GM21825 (cell line): ENCODE measurements around the gene SKP2.
"Not testable (repeated sequence)": the region's sequence is repeated elsewhere in the genome, so short reads cannot be mapped to it uniquely, and the experiment has no call there.

ENCODE experiments used
- ATAC-seq: cut with Tn5 transposase; IDR thresholded peaks from one replicate; pipeline ENCODE4 v1.9.1; 2021; ENCODE audit warnings: mild to moderate bottlenecking, moderate library complexity; ENCODE audit not compliant: unreplicated experiment

The SKP2 gene

DNA sequence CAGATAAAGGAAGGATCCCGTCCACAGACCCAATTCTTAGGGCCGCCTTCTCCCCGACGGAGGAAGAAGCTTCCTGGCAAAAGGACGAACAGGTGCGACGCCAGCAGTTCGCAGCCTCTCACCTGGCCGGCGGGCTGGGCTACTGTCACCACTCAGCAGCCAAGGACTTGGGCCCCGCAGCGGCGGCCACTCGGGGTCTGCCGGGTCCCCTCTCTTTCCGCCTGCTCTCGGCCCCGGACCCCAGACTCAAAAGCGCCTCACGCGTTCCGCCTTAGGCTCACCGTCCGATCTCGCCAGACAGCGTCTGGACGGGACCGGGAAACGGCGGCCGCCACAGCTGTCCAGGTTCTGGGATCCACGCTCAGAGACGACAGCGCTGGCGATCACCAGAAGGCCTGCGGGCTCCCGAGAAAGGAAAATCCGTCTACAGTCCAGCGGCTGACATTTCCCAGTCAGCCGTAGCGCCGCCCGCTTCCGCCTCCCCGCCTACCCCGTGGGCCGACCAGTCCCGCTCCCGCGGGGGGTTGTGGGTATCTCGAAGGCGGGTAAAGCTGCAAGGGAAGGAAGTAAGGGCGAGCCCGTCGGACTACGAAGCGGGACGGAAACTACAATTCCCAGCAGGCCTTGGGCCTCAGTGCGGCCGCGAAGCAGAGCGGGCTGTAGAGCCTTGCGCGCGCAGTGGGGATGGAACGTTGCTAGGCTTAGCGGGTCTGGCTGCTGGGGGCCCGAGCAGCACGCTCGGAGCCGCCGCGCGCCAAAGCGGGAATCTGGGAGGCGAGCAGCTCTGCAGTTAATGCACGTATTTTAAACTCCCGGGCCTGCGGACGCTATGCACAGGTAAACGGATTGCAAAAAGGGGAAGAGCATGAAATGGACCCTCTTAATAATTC lies at the start of gene SKP2, which contains the start of gene LMBRD2:
Gene SKP2 (plus strand): TSS at position 678 of the 890 bp plus-strand sequence. CDS start 152 bp downstream, at position 830.
Gene LMBRD2 (minus strand): TSS at position 454 of the 890 bp plus-strand sequence. CDS start 8,538 bp downstream, outside the sequence.
- peak; percentile 98 for ATAC-seq

DNA sequence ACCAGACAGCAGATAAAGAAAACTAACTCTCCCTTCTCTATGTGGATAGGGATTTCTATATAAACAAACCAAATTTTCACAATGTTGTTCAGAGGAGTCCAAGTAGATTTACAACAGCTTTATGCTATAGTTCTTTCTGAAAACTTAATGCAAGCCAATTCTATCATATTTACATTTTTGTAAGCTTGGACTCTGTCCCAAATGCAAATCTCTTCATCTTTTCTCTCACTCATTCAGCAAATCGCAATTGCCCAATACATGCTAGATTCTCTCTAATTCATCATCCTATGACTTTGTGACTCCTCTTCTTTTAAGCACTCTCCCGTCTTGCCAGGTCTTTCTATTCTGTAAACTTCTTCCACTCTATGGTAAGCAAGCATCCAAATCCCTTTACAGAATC lies 46.1 kb upstream of the SKP2 start:
- no peak for ATAC-seq

DNA sequence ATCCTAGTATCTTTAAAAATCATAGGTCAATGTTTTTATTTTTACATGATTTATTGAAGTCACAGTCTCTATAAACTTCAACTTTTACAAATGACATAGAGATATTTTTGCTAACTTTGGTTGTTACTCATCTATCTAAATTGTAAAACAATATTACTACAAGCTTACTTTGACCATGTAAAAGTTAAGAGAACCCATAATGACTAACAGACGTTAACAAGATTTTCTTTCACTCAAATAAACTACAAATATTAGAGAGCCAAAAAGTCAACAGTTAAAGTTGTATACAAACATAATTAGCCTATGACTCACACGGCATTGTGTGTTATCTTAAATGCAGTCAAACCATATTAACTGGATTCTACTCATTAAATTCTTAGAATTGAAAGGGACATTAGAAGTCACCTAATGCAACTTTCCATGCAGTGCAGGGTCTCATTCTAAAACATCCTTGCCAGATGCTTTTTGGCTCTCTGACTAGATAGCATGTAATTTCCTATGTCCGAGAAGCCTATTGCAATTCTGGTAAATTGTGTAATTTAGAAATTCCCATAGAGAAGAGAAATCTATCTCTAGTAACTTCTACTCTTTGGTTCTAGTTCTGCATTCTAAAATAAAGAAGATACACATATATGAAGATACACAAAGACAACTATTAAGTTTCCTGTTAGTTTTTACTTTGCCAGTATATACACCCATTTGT lies 43.0 kb upstream of the SKP2 start:
- no peak for ATAC-seq

DNA sequence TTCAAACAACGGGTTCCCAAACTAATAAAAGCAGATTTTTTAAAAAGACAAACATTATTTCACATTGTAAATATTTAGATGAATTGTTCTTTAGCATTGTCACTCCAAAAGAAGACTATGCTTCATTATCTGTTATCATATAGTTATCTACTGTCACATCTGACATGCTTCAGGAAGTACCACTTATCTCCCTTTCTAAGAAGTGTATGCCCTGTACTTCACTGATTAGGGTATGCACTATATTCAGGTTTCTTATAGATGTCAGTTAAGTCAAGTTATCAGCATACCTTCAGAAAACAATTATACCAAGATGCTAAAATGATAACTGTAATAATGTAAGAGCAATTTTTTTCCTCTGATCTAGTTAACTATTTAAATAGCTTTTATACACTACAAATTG lies 40.7 kb upstream of the SKP2 start:
- ATAC-seq = no peak

DNA sequence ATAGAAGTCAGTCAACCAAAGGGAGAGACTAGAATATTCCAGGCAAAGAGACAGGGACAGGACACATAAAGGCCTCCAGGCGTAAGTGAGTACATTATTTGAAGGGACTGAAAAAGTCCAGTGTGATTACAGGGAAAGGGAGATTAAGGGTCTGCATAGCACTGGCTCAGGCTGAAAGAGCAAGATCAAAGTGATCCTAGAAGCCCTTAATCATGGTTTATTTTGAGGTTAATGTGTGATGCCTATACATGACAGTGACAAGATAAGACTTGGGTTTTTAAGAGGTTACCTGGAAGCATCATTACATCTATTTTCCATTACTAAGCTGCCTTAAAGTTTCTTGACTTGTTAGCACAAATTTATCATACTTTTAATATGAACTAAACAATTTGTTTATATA lies 26.0 kb upstream of the SKP2 start:
- ATAC-seq = no peak

DNA sequence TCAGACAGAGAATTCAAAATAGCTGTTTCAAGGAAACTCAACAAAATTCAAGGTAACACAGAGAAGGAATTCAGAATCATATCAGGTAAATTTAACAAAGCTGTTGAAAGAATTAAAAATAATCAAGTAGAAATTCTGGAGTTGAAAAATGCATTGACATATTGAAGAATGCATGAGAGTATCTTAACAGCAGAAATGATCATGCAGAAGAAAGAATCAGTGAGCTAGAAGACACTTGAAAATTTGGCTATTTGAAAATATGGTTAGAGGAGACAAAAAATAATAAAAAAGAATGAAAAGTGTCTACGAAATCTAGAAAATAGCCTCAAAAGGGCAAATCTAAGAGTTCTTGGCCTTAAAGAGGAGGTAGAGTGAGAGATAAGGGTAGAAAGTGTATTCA lies 23.1 kb upstream of the SKP2 start:
- ATAC-seq = no peak

DNA sequence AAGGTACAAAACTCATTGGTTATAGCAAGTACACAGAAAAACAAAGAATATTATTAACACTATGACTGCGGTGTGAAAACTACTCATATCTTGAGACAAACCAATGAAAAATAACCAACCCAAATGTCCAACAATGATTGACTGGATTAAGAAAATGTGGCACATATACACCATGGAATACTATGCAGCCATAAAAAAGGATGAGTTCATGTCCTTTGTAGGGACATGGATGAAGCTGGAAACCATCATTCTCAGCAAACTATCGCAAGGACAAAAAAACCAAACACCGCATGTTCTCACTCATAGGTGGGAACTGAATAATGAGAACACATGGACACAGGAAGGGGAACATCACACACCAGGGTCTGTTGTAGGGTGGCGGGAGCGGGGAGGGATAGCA lies 22.2 kb upstream of the SKP2 start:
- not testable (repeated sequence) for ATAC-seq

DNA sequence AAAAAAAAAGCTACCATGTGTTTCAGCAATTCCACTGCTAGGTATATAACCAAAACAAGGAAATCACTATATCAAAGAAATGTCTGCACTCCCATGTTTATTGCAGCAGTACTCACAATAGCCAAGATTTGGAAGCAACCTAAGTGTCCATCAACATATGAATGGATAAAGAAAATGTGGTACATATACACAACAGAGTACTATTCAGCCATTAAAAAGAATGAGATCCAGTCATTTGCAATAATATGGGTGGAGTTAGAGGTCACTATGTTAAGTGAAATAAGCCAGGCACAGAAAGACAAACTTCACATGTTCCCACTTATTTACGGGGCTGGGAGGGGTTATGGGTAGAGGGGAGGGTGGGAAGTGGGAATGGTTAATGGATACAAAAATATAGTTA lies 18.9 kb upstream of the SKP2 start:
- not testable (repeated sequence) for ATAC-seq

DNA sequence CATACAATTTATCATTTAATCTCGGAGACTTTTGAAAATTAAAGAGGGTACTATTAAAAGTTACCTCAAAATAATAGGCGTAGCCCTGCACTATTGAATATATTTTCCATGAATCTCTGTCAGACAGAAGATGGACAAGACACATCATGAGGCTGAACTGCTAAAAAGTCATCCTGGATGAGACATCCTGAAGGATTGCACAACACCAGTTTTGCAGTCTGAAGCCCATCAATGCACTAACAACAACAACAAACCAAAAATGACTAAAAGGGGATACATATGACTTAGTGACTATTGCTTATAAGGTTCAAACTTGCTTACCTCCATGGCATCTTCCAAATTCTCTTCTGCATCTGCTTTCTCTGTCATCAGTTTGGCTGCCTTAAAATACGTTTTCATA lies 15.9 kb upstream of the SKP2 start:
- no peak for ATAC-seq

DNA sequence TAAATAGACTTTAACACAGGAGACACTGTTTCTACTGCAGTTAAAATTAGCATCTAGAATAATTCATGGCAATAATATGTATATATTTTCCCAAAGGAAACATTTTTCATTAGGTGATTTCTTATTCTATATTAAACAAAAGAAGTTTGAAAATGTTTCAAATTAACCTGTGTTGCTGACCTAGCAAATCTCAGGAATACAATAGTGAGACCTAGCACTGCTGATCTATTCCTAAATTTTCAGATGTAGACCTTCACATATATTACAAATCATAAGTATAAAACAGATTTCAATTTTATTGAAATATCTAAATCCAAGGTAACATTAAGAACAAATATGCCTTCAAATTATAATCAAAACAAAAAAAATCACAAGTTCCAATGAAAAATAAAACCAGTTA lies 15.3 kb upstream of the SKP2 start:
- no peak for ATAC-seq

DNA sequence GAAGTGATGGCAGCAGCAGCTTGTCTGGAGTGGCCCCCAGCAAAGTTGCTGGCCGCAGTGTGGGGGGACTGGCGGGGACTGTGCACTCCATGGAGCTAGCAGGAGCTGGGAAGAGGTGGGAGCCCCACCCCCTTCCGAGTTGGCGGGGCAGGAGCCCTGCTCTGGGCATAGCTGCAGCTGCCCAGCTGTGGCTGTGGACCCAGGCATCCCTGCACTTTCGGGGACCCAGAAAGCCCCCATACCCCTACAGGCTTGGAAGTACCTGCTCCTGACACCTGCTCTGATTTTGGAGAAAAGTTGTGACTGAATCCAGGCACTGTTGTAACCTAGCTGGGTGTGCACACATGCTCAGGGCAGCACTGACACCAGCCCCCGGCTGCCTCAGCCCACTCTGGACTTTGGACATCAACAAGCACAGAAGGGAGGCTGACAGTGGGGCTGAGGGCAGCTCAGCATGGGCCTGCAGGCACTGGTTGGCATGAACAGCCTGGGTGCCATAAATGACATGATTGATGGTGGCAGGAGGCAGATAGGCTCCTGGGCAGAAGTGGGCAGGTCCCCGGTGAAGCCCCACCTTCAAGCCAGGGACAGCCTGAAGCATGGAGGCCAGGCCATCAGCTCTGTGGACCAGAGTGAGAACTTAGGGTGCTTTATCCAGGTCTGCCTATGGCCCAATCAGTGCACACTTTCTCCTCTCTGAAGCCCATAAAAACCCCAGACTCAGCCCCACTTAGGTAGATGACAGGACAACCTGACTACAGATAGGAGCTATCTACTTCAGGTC lies 12.8 kb upstream of the SKP2 start:
- no peak for ATAC-seq

DNA sequence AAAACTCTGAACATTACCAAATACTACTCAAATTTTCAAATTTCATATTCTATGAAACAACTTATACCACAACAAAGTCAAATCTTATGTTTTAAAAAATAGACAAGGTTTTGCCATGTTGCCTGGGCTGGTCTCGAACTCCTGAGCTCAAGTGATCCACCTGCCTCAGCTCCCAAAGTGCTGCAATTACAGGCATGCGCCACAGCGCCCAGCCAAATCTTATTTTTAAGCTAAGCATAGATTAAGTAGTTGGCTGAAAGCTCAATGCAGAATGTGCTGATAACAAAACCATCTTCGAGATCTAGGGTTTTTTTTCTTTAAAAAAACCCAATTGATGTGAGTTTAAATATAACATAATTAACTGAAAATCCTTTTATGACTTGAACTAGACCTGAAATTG lies 6.6 kb upstream of the SKP2 start:
- ATAC-seq = no peak

DNA sequence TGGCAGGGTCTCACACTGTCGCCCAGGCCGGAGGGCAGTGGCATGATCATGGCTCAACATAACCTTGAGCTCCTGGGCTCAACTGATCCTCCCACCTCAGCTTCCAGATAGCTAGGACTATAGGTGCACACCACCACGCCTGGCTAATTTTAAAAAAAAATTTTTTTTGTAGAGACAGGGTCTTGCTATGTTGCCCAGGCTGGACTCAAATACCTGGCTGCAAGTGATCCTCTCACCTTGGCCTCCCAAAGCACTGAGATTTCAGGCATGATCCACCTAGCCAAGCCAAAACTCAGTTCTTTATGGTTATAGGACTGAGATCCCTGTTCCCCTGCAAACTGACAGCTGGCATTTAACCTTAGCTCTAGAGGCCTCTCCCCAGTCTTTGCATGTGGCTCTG lies 5.5 kb upstream of the SKP2 start:
- ATAC-seq = no peak

DNA sequence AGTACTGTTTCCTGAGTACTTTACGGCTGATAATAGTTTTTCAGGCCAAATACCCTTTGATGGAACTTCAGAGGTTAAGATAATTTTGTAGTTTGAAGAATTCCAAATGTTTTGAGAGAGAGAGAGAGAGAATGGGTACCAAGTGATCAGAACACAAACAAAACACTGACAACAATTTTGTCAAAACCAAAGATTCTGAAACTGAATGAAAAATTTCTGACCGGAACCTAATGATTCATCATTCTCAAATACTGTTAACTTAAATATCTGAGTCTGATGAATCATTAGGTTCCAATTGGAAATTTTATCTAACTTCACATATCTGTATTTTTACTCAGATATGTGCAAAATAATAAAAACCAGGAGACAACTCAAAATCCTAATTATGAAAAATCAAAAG lies 4.2 kb upstream of the SKP2 start:
- ATAC-seq = no peak

DNA sequence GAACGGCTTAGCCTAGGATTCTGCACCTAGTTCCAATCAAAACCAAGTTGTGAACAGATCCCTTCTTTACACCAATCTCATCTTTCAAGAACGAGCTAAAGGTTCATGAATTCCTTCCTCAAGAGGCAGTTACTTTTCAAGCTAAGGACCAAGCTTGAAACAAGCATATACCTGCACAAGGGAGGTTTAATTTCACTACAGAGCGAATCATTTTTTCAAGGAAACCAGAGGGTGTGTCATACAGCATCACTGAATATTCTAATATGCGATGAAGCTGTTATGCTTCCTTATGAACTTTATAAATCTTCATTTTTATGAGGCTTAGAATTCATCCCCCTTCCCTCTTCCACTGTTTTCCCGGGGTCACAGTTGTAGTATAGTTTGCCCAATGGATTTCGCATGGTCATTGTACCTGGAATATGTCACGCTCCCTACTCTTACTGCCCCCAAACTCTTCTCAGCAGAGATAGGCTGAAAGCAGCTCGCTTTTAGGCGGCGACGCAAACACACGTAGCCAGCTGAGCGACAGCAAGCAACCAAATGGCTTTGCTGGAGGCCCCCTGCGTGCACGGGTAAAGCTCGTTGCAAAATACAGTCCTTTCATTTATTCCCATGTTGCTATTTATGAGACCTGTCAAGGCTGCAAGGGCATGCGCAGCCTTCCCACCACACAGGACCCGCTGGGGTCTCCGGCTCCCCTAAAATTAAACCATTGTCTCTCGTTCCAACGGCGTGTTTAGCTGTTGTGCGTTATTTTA lies 1.1 kb upstream of the SKP2 start:
- peak; percentile 30 for ATAC-seq

DNA sequence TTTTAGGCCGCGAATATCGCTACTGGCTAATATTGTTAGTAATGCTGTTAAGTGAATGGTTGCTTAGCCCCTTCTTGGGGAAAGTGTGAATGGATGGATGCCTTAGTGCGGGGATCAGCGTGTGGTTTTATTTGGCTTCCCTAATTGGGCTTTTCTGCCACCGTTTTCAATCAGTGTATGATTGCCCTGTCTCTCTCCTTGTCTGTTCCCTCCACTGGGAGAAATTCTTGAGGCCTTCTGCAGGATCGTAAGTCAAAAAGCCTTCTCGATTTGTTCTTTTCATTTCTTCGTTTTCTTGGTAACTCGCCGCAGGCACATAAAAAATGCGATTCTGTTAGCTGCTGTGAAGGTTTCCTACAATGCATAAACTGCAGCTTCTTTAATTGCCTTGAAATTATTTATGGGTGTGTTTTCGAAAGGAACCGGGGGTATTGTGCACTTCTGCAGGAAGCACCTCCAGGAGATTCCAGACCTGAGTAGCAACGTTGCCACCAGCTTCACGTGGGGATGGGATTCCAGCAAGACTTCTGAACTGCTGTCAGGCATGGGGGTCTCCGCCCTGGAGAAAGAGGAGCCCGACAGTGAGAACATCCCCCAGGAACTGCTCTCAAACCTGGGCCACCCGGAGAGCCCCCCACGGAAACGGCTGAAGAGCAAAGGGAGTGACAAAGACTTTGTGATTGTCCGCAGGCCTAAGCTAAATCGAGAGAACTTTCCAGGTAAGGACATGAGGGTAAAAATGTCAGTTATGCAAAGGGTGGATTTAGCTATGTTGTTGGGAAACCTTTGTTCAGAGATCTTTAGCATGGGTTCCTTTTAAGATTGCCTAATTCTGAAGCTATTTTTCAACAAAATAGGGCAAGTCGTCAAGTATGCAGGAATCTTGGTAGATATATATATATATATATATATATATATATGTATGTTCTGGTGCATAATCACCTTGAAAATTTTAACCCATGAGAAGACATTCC lies 700 bp downstream of the SKP2 start:
- ATAC-seq = no peak

DNA sequence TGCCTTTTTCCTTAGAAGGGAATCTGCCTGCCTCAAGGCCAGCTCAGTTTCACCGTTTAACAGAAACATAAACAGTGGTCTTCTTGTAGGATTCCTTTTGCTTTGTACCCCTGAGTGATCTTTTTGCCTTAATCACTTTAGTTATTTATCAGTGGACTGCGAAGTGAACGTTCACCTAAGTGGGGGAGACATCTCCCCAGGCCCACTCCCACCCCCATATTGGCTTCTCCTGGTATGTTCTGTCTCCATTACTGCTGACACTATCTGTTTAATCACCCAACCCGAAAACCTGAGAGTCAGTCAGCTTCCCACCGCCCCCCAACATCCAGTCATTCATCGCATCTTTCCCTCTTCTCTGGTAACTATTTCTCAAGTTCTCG lies 1.4 kb downstream of the SKP2 start:
- ATAC-seq = no peak

DNA sequence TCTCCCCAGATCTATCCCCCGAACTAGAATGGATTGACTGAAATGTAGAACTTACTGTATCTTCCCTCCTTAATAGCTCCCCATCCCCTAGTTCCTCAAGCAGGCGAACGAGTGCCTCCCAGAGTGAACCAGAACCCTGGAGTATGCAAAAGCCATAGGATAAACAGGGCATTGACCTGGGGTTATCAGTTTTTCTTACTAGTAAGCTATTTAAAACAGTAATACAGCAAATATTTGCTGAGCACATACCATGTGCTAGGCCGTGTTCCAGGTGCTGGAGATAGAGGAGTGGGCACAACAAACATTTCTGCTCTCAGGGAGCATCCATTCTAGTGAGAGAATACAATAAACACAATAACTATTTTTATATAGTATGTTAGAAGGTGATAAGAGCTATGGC lies 1.8 kb downstream of the SKP2 start:
- ATAC-seq = no peak

DNA sequence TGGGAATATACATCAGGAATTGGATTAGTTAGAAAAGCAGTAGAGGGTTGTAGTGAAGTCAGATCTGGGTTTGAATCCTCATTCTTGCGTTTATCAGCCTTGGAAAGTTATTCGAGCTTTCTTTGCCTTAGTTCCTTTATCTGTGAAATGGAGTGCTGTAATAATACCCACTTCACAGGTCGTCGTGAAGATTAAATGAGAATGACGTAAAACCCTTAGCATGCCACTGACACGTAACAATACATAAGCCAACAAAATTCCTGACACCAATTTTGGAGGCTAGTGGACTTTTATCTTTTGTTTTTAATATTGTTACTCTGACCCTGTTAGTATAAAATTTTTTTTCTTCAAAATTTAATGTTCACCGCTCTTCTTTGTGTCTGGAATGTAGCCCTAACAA lies 3.4 kb downstream of the SKP2 start:
- no peak for ATAC-seq
